ENCODE measurements around the gene IQGAP2. TPM values are rescaled to one million over a fixed set of nuclear protein-coding genes. Genes with fewer than 3 reads are reported as not detected.

Gene IQGAP2
- total and polyA plus RNA-seq, 9 donors, result 5.4 to 18.9 (median 9.5) TPM

- Histone ChIP-seq H3K9me3 (replicated peaks; ENCODE audit: control insufficient read depth, low read depth, low read length) (no peaks in the 10 kb centered on the region), H3K4me3 (ENCODE audit: low read length) (no peak overlapping the region), H3K27ac (ENCODE audit: low read length) (no peak overlapping the region), H3K4me1 (ENCODE audit: control insufficient read depth, insufficient read depth, low read length) (no peaks in the 10 kb centered on the region), H3K36me3 (ENCODE audit: control insufficient read depth, insufficient read depth, low read length) (no peaks in the 10 kb centered on the region), H3K27me3 (ENCODE audit: control insufficient read depth, insufficient read depth, low read length) (no peaks in the 10 kb centered on the region)
- no peak for DNase-seq
- WGBS (ENCODE audit: insufficient coverage), result 80% methylated on average over 1 of the region's 6 CpGs
These were observed 239.4 kb downstream of the IQGAP2 start for GRCh38 chr5:76642390-76643040.

DNA sequence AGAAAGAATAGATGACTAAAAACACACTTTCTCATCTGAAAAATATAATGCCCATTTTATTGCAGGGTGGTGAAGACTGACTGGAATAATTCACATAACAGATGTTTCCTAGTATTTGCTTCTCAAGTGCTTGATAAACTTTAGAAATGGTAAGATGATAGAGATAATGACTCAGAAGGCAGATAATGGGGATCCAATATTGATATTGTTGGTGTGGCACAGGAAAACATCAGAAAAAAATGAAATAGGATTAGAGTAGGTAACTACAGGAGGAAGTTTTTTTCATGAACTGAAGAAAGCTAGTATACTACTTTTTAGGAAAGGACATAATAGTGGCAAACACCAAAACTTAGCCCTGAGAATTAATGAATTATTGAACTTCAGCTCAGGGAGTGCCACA is 240.3 kb downstream of the IQGAP2 start:
- Histone ChIP-seq H3K36me3 (ENCODE audit: control insufficient read depth, insufficient read depth, low read length) (no peaks in the 10 kb centered on the region), H3K4me1 (ENCODE audit: control insufficient read depth, insufficient read depth, low read length) (no peaks in the 10 kb centered on the region), H3K9me3 (replicated peaks; ENCODE audit: control insufficient read depth, low read depth, low read length) (peaks cover 2% of the 10 kb centered on the region), H3K27ac (ENCODE audit: low read length) (no peak overlapping the region), H3K27me3 (ENCODE audit: control insufficient read depth, insufficient read depth, low read length) (no peaks in the 10 kb centered on the region), H3K4me3 (ENCODE audit: low read length) (no peak overlapping the region)
- DNase-seq, result no peak

- Histone ChIP-seq H3K4me3 (ENCODE audit: low read length) (no peak overlapping the region), H3K9me3 (replicated peaks; ENCODE audit: control insufficient read depth, low read depth, low read length) (peaks cover 14% of the 10 kb centered on the region), H3K27me3 (ENCODE audit: control insufficient read depth, insufficient read depth, low read length) (no peaks in the 10 kb centered on the region), H3K27ac (ENCODE audit: low read length) (no peak overlapping the region), H3K36me3 (ENCODE audit: control insufficient read depth, insufficient read depth, low read length) (no peaks in the 10 kb centered on the region), H3K4me1 (ENCODE audit: control insufficient read depth, insufficient read depth, low read length) (no peaks in the 10 kb centered on the region)
- no peak for DNase-seq
- WGBS (ENCODE audit: insufficient coverage), result no CpG with 5 or more reads among the region's 2 CpGs
These were observed 246.1 kb downstream of the IQGAP2 start for GRCh38 chr5:76649140-76649539.

GRCh38 chr5:76652809-76653414 is 249.8 kb downstream of the IQGAP2 start:
- Histone ChIP-seq H3K9me3 (replicated peaks; ENCODE audit: control insufficient read depth, low read depth, low read length) (peaks cover 12% of the 10 kb centered on the region), H3K27ac (ENCODE audit: low read length) (no peak overlapping the region), H3K27me3 (ENCODE audit: control insufficient read depth, insufficient read depth, low read length) (no peaks in the 10 kb centered on the region), H3K4me1 (ENCODE audit: control insufficient read depth, insufficient read depth, low read length) (no peaks in the 10 kb centered on the region), H3K4me3 (ENCODE audit: low read length) (no peak overlapping the region), H3K36me3 (ENCODE audit: control insufficient read depth, insufficient read depth, low read length) (no peaks in the 10 kb centered on the region)
- no peak for DNase-seq
- no CpG with 5 or more reads among the region's 3 CpGs for WGBS (ENCODE audit: insufficient coverage)

GRCh38 chr5:76657091-76657490 is 254.0 kb downstream of the IQGAP2 start:
- Histone ChIP-seq H3K9me3 (replicated peaks; ENCODE audit: control insufficient read depth, low read depth, low read length) (no peaks in the 10 kb centered on the region), H3K36me3 (ENCODE audit: control insufficient read depth, insufficient read depth, low read length) (no peaks in the 10 kb centered on the region), H3K4me3 (ENCODE audit: low read length) (no peak overlapping the region), H3K27ac (ENCODE audit: low read length) (no peak overlapping the region), H3K27me3 (ENCODE audit: control insufficient read depth, insufficient read depth, low read length) (no peaks in the 10 kb centered on the region), H3K4me1 (ENCODE audit: control insufficient read depth, insufficient read depth, low read length) (no peaks in the 10 kb centered on the region)
- DNase-seq, result no peak
- WGBS (ENCODE audit: insufficient coverage), result 88% methylated on average over 1 of the region's 3 CpGs

DNA sequence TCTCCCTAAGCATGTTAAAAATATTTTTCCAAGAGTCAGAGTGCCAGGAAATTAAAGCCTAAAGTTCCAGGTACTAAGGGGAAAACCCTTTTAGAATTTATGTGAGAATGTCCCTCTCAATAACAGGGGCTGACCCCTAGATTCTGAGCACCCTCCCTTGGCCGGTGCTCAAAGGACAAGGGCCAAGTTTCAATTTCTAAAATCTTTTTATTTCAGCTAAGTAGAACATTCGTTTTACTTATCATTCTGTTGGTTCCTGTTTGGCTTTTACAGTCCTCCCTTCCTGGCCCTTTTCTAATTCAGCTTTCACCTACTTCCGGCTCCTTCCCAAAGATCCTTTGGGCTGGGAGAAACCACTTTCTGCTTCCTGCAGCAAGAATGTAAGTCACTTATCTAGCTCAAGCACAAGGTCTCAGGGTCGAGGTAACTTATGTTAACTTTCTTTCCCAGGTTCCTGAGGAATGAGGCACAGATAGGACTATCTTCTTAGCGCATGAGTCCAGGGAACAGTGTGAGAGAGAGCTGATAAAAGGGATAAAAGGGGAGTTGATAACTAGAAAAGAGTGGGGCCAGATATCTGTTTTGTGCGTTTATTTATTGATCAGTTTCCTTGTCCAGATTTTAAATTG is 254.7 kb downstream of the IQGAP2 start:
- 90% methylated on average over 3 of the region's 6 CpGs for WGBS (ENCODE audit: insufficient coverage)
- Histone ChIP-seq H3K27ac (ENCODE audit: low read length) (no peak overlapping the region), H3K9me3 (replicated peaks; ENCODE audit: control insufficient read depth, low read depth, low read length) (no peaks in the 10 kb centered on the region), H3K4me1 (ENCODE audit: control insufficient read depth, insufficient read depth, low read length) (no peaks in the 10 kb centered on the region), H3K27me3 (ENCODE audit: control insufficient read depth, insufficient read depth, low read length) (no peaks in the 10 kb centered on the region), H3K36me3 (ENCODE audit: control insufficient read depth, insufficient read depth, low read length) (no peaks in the 10 kb centered on the region), H3K4me3 (ENCODE audit: low read length) (no peak overlapping the region)
- no peak for DNase-seq

DNA sequence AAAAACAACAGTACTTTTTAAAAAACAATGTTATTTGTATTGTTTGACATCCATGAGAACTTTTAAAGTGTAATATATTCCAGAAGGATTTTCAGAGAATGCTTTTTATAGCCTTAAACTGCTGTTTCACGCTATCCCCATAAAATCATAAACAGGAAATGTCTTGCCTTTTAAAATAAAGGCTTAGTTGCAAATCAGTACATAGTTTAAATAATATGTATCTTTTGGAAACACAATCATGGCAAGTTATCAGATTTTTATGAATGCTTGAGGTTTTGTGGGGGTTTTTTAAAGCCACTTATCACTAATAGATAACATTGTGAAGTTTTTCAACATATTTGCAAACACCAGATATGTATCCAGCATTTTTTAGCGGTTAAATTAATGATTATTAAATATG is 257.3 kb downstream of the IQGAP2 start:
- no peaks in the 10 kb centered on the region for H3K9me3 ChIP-seq (replicated peaks; ENCODE audit: control insufficient read depth, low read depth, low read length)
- DNase-seq, result no peak
- WGBS (ENCODE audit: insufficient coverage), result no CpG with 5 or more reads among the region's 2 CpGs
- H3K4me3 ChIP-seq (ENCODE audit: low read length), result no peak overlapping the region
- H3K4me1 ChIP-seq (ENCODE audit: control insufficient read depth, insufficient read depth, low read length), result no peaks in the 10 kb centered on the region
- no peaks in the 10 kb centered on the region for H3K36me3 ChIP-seq (ENCODE audit: control insufficient read depth, insufficient read depth, low read length)
- H3K27ac ChIP-seq (ENCODE audit: low read length), result no peak overlapping the region
- H3K27me3 ChIP-seq (ENCODE audit: control insufficient read depth, insufficient read depth, low read length), result no peaks in the 10 kb centered on the region

DNA sequence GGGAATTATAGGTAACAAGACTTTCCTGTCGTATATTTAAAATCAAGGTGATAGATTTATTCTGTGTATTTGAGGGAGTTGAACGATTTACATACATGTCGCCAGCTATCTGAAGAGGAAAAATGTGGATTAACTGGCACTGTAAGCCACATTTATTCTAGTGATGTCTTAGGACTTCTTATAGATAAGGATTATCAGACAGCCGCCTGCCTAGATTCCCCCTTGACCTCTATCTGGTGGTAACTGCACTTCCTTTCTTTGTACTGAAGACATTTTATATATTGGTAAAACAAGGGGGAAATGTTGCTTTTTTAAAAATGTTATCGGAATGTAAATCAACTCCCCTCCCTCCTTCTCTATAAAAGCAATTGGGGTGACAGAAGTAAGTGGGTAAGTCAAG is 259.4 kb downstream of the IQGAP2 start:
- Histone ChIP-seq H3K4me3 (ENCODE audit: low read length) (no peak overlapping the region), H3K4me1 (ENCODE audit: control insufficient read depth, insufficient read depth, low read length) (no peaks in the 10 kb centered on the region), H3K9me3 (replicated peaks; ENCODE audit: control insufficient read depth, low read depth, low read length) (no peaks in the 10 kb centered on the region), H3K27me3 (ENCODE audit: control insufficient read depth, insufficient read depth, low read length) (no peaks in the 10 kb centered on the region), H3K27ac (ENCODE audit: low read length) (no peak overlapping the region), H3K36me3 (ENCODE audit: control insufficient read depth, insufficient read depth, low read length) (no peaks in the 10 kb centered on the region)
- 100% methylated on average over 1 of the region's 5 CpGs for WGBS (ENCODE audit: insufficient coverage)
- DNase-seq, result no peak

DNA sequence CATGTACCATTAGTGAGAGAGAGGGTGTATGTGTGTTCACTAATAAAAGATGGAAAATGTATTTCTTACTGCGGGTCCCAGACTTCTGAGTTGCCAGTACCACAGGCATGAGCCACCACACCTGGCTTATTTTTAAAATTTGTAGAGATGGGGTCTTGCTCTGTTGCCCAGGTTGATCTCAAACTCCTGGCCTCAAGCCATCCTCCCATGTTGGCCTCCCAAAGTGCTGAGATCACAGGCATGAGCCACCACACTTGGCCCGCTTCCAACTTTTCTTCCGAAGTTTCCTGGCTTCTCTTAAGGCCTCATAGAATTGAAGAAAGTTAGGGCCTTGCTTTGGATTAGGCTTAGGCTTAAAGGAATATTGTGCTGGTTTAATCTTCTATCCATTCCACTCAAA is 260.5 kb downstream of the IQGAP2 start:
- H3K27me3 ChIP-seq (ENCODE audit: control insufficient read depth, insufficient read depth, low read length), result no peaks in the 10 kb centered on the region
- WGBS (ENCODE audit: insufficient coverage), result no CpG with 5 or more reads among the region's 3 CpGs
- no peak overlapping the region for H3K4me3 ChIP-seq (ENCODE audit: low read length)
- no peak for DNase-seq
- H3K27ac ChIP-seq (ENCODE audit: low read length), result no peak overlapping the region
- no peaks in the 10 kb centered on the region for H3K4me1 ChIP-seq (ENCODE audit: control insufficient read depth, insufficient read depth, low read length)
- H3K36me3 ChIP-seq (ENCODE audit: control insufficient read depth, insufficient read depth, low read length), result no peaks in the 10 kb centered on the region
- H3K9me3 ChIP-seq (replicated peaks; ENCODE audit: control insufficient read depth, low read depth, low read length), result no peaks in the 10 kb centered on the region

DNA sequence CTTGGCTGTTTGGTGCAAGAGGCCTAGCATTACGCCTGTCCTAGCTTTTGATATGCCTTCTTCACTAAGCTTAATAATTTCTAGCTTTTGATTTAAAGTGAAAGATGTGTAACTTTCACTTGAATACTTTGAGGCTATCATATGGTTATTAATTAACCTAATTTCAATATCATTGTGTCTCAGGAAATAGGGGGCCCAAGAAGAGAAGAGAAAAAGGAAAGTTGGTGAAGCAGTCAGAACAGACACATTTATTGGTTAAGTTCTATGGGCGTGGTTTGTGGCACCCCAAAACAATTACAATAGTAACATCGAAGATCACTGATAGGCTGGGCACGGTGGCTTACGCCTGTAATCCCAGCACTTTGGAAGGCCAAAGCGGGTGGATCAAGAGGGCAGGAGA is 261.0 kb downstream of the IQGAP2 start:
- Histone ChIP-seq H3K4me3 (ENCODE audit: low read length) (no peak overlapping the region), H3K27me3 (ENCODE audit: control insufficient read depth, insufficient read depth, low read length) (no peaks in the 10 kb centered on the region), H3K4me1 (ENCODE audit: control insufficient read depth, insufficient read depth, low read length) (no peaks in the 10 kb centered on the region), H3K27ac (ENCODE audit: low read length) (no peak overlapping the region), H3K36me3 (ENCODE audit: control insufficient read depth, insufficient read depth, low read length) (no peaks in the 10 kb centered on the region), H3K9me3 (replicated peaks; ENCODE audit: control insufficient read depth, low read depth, low read length) (no peaks in the 10 kb centered on the region)
- 100% methylated on average over 4 of the region's 6 CpGs for WGBS (ENCODE audit: insufficient coverage)
- DNase-seq, result no peak
